DND-41 (cell line): ENCODE results near the gene DBNL.

Experiments used
- ATAC-seq: fragments of 200-7000 bp; cut with Tn5 transposase; 3 replicates; pipeline ENCODE4 v1.9.1; 2021; ENCODE audit warnings: low read depth; ENCODE audit not compliant: insufficient read depth
- DNase-seq: peaks from one replicate; pipeline ENCODE4 v3.0.0-alpha.2; 2020
- H2AFZ ChIP-seq: 2 replicates; pipeline ENCODE4 v1.6.0; 2012; ENCODE audit warnings: low read depth, low read length
- H3K27ac ChIP-seq: 2 replicates; pipeline ENCODE4 v1.5.1; 2012; ENCODE audit warnings: low read length, inconsistent platforms
- H3K27me3 ChIP-seq: fragments of 200-600 bp; sonication (generic); 2 replicates; pipeline ENCODE4 v1.6.0; 2012; ENCODE audit warnings: low read length, mild to moderate bottlenecking, inconsistent platforms; ENCODE audit not compliant: insufficient read depth, poor library complexity
- H3K36me3 ChIP-seq: 2 replicates; pipeline ENCODE4 v1.5.1; 2012; ENCODE audit warnings: low read length, inconsistent platforms; ENCODE audit not compliant: insufficient read depth
- H3K4me1 ChIP-seq: 2 replicates; pipeline ENCODE4 v1.5.1; 2012; ENCODE audit warnings: mild to moderate bottlenecking, low read length; ENCODE audit not compliant: insufficient read depth
- H3K4me2 ChIP-seq: 2 replicates; pipeline ENCODE4 v1.6.0; 2012; ENCODE audit warnings: mild to moderate bottlenecking, moderate library complexity, low read length, inconsistent platforms; ENCODE audit not compliant: insufficient read depth
- H3K4me3 ChIP-seq, 2 experiments: fragments of 200-600 bp in 1 of 2; shearing (Covaris generic) in 1 of 2; 2 replicates each; pipeline ENCODE4 v1.5.1; 2012 to 2016; ENCODE audit warnings: inconsistent platforms in 2 of 2, low read length in 2 of 2, mild to moderate bottlenecking in 2 of 2, low read depth in 1 of 2, moderate library complexity in 1 of 2
- H3K79me2 ChIP-seq: 2 replicates; pipeline ENCODE4 v1.6.0; 2012; ENCODE audit warnings: low read length, inconsistent platforms; ENCODE audit not compliant: insufficient read depth
- H3K9ac ChIP-seq: 2 replicates; pipeline ENCODE4 v1.6.0; 2012; ENCODE audit warnings: low read depth, mild to moderate bottlenecking, inconsistent platforms, low read length, moderate library complexity
- H3K9me3 ChIP-seq: 2 replicates; pipeline ENCODE4 v1.5.1; 2012; ENCODE audit warnings: low read length, moderate library complexity, mild to moderate bottlenecking, inconsistent platforms; ENCODE audit not compliant: insufficient read depth, severe bottlenecking
- H4K20me1 ChIP-seq: 2 replicates; pipeline ENCODE4 v1.6.0; 2012; ENCODE audit warnings: low read length; ENCODE audit not compliant: insufficient read depth
- EZH2 ChIP-seq: IDR thresholded peaks from 3 replicates; pipeline ENCODE4 v1.6.1; 2012; ENCODE audit warnings: borderline replicate concordance, low read depth, mild to moderate bottlenecking, moderate library complexity, low read length, inconsistent platforms; ENCODE audit not compliant: severe bottlenecking
- TF ChIP-seq, protein P1 (sequence below): IDR thresholded peaks from 2 replicates; pipeline ENCODE4 v1.5.1; 2012; ENCODE audit warnings: borderline replicate concordance, low read length, moderate library complexity, mild to moderate bottlenecking; ENCODE audit not compliant: poor library complexity, severe bottlenecking; ENCODE audit errors: extremely low read depth

The DBNL gene

GRCh38 chr7:44057849-44058758 lies 13.6 kb downstream of the DBNL start:
- H2AFZ ChIP-seq: no peak overlapping the region
- peaks cover 92% of the 10 kb centered on the region for H3K36me3 ChIP-seq
- H3K4me3 ChIP-seq: no peak overlapping the region
- H3K4me1 ChIP-seq: no peaks in the 10 kb centered on the region
- peaks cover 22% of the 10 kb centered on the region for H3K79me2 ChIP-seq
- H4K20me1 ChIP-seq: peaks cover 58% of the 10 kb centered on the region
- H3K9me3 ChIP-seq: no peaks in the 10 kb centered on the region
- DNase-seq (no peak), ATAC-seq (no peak)
- no peak overlapping the region for H3K27ac ChIP-seq
- TF ChIP-seq, protein P1, sequence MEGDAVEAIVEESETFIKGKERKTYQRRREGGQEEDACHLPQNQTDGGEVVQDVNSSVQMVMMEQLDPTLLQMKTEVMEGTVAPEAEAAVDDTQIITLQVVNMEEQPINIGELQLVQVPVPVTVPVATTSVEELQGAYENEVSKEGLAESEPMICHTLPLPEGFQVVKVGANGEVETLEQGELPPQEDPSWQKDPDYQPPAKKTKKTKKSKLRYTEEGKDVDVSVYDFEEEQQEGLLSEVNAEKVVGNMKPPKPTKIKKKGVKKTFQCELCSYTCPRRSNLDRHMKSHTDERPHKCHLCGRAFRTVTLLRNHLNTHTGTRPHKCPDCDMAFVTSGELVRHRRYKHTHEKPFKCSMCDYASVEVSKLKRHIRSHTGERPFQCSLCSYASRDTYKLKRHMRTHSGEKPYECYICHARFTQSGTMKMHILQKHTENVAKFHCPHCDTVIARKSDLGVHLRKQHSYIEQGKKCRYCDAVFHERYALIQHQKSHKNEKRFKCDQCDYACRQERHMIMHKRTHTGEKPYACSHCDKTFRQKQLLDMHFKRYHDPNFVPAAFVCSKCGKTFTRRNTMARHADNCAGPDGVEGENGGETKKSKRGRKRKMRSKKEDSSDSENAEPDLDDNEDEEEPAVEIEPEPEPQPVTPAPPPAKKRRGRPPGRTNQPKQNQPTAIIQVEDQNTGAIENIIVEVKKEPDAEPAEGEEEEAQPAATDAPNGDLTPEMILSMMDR: no peak
- H3K27me3 ChIP-seq: no peaks in the 10 kb centered on the region
- no peak overlapping the region for H3K9ac ChIP-seq
- H3K4me2 ChIP-seq: no peak overlapping the region

- no peak for ATAC-seq
- peaks cover 58% of the 10 kb centered on the region for H4K20me1 ChIP-seq
- no peak overlapping the region for H3K4me2 ChIP-seq
- H3K27me3 ChIP-seq: no peaks in the 10 kb centered on the region
- H3K36me3 ChIP-seq: peaks cover 88% of the 10 kb centered on the region
- TF ChIP-seq, protein P1: no peak
- no peak for TF ChIP-seq EZH2
- H2AFZ ChIP-seq: no peak overlapping the region
- no peak for DNase-seq
- no peaks in the 10 kb centered on the region for H3K9me3 ChIP-seq
- H3K9ac ChIP-seq: no peak overlapping the region
- no peak overlapping the region for H3K27ac ChIP-seq
- H3K4me1 ChIP-seq: no peaks in the 10 kb centered on the region
- H3K79me2 ChIP-seq: peaks cover 21% of the 10 kb centered on the region
- no peak overlapping the region for H3K4me3 ChIP-seq
Observed at GRCh38 chr7:44058759-44059218, 14.3 kb downstream of the DBNL start.

DNA sequence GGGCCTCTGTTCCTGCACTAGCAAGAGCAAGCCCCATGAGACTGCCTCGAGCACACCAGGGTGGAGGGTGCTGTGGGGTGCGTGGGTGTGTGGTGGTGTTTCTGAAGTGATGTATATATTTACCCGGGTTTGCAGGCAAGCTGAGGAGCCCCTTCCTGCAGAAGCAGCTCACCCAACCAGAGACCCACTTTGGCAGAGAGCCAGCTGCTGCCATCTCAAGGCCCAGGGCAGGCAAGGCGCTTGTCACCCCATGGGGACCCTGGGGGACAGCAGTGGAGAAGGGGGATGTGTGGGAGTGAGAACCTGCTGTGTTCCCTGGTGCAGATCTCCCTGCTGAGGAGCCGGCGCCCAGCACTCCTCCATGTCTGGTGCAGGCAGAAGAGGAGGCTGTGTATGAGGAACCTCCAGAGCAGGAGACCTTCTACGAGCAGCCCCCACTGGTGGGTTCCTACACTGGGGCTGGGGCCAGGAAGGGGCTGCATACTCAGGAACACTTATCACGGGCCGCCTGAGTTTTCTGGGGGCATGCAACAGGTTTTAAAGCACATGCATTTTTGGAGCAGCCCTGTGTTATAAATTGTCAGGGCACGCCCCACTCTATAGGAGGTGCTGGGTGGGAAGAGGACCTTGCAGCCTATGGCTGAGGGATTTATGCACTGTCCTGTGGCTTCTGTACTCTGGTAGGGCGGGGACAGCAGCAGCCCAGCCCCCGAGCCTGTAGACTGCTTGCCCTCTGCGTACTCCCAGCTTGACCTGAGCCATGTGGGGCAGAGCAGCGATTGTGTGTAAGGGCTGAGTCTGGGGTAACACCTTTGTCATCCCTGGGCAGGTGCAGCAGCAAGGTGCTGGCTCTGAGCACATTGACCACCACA lies 15.0 kb downstream of the DBNL start:
- DNase-seq (no peak), ATAC-seq (no peak)
- Histone ChIP-seq H3K4me1 (no peaks in the 10 kb centered on the region), H3K27ac (no peak overlapping the region), H3K4me2 (no peak overlapping the region), H3K27me3 (no peaks in the 10 kb centered on the region), H3K9ac (no peak overlapping the region), H3K4me3 (no peak overlapping the region), H3K36me3 (peaks cover 82% of the 10 kb centered on the region), H3K9me3 (no peaks in the 10 kb centered on the region), H4K20me1 (peaks cover 58% of the 10 kb centered on the region), H2AFZ (no peak overlapping the region), H3K79me2 (peaks cover 20% of the 10 kb centered on the region)
- no peak for TF ChIP-seq EZH2
- TF ChIP-seq, protein P1: no peak
